DOHH2 (cell line): ENCODE measurements around the gene SYNGR4.

Experiments
- CTCF ChIP-seq: fragments of 200-600 bp; sonication (generic); IDR thresholded peaks from one replicate; pipeline ENCODE4 v1.5.1; 2014; ENCODE audit warnings: antibody characterized with exemption, mild to moderate bottlenecking, low read depth, low read length; ENCODE audit not compliant: poor library complexity, severe bottlenecking
- EZH2phosphoT487 ChIP-seq: fragments of 200-600 bp; sonication (generic); IDR thresholded peaks from 2 replicates; pipeline ENCODE4 v1.6.1; 2017; ENCODE audit warnings: borderline replicate concordance, mild to moderate bottlenecking, antibody characterized with exemption, low read length, moderate library complexity, mixed read lengths

DNA sequence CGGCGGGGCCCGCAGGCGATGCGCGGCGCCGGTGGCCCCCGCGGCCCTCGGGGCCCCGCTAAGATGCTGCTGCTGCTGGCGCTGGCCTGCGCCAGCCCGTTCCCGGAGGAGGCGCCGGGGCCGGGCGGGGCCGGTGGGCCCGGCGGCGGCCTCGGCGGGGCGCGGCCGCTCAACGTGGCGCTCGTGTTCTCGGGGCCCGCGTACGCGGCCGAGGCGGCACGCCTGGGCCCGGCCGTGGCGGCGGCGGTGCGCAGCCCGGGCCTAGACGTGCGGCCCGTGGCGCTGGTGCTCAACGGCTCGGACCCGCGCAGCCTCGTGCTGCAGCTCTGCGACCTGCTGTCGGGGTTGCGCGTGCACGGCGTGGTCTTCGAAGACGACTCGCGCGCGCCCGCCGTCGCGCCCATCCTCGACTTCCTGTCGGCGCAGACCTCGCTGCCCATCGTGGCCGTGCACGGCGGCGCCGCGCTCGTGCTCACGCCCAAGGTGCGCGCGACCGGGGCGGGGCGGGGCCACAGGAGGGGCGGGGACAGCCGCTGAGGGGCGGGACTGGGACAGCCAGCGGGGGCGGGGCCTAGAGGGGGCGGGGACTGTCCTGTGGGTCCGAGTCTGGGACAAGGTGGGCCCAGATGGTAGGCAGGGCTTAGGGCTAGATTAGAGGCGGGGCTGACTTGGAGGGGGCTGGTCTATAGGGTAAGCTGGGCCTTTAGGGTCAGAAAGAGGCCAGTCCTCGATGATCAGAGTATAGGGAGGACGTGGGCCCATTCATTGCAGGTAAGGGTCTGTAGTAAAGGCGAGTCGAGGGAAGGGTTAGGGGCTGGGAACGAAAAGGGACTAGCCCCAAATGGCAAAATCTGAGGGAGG is 34.4 kb downstream of the SYNGR4 start:
- TF ChIP-seq CTCF, result no peak
- TF ChIP-seq EZH2phosphoT487, result no peak
